Ishikawa (cell line): ENCODE data around the gene RSKR.

ENCODE experiments used
- CEBPB ChIP-seq: IDR thresholded peaks from 2 replicates; pipeline ENCODE4 v1.6.1; 2012
- CREB1 ChIP-seq: IDR thresholded peaks from 2 replicates; pipeline ENCODE4 v1.6.1; 2012; ENCODE audit warnings: low read depth
- EGR1 ChIP-seq: IDR thresholded peaks from 2 replicates; pipeline ENCODE4 v1.6.1; 2012
- EP300 ChIP-seq: IDR thresholded peaks from 2 replicates; pipeline ENCODE4 v1.6.1; 2012; ENCODE audit warnings: borderline replicate concordance
- FOXM1 ChIP-seq: IDR thresholded peaks from 2 replicates; pipeline ENCODE4 v1.6.1; 2012; ENCODE audit warnings: low read depth, borderline replicate concordance
- MAX ChIP-seq: IDR thresholded peaks from 2 replicates; pipeline ENCODE4 v1.6.1; 2012
- NFIC ChIP-seq: IDR thresholded peaks from 2 replicates; pipeline ENCODE4 v1.6.1; 2012
- RAD21 ChIP-seq: IDR thresholded peaks from 2 replicates; pipeline ENCODE4 v1.6.1; 2012; ENCODE audit warnings: low read depth
- REST ChIP-seq: IDR thresholded peaks from 2 replicates; pipeline ENCODE4 v1.6.1; 2012; ENCODE audit warnings: low read depth, mild to moderate bottlenecking
- TAF1 ChIP-seq: IDR thresholded peaks from 2 replicates; pipeline ENCODE4 v1.6.1; 2012; ENCODE audit warnings: low read depth, mild to moderate bottlenecking
- TCF12 ChIP-seq: IDR thresholded peaks from 2 replicates; pipeline ENCODE4 v1.6.1; 2012; ENCODE audit warnings: low read depth
- TEAD4 ChIP-seq: IDR thresholded peaks from 2 replicates; pipeline ENCODE4 v1.6.1; 2012
- USF1 ChIP-seq: IDR thresholded peaks from 2 replicates; pipeline ENCODE4 v1.6.1; 2012
- YY1 ChIP-seq: IDR thresholded peaks from 2 replicates; pipeline ENCODE4 v1.6.1; 2012; ENCODE audit warnings: low read depth
- ZBTB7A ChIP-seq: IDR thresholded peaks from 2 replicates; pipeline ENCODE4 v1.6.1; 2012; ENCODE audit warnings: low read depth

RSKR gene

GRCh38 chr17:28613931-28614381 lies at the start of gene RSKR:
RSKR (minus strand) TSS chr17:28614185; CDS start chr17:28614161, 24 bp downstream.
- no peak for TF ChIP-seq CREB1
- no peak for TF ChIP-seq TEAD4

- no peak for TF ChIP-seq CREB1
- TF ChIP-seq YY1, result no peak
- no peak for TF ChIP-seq EGR1
- no peak for TF ChIP-seq TEAD4
- TF ChIP-seq RAD21, result no peak
- TF ChIP-seq FOXM1, result no peak
- TF ChIP-seq TCF12, result no peak
- no peak for TF ChIP-seq MAX
- no peak for TF ChIP-seq EP300
- no peak for TF ChIP-seq TAF1
- no peak for TF ChIP-seq REST
- no peak for TF ChIP-seq USF1
Observed at GRCh38 chr17:28663723-28664122, 49.7 kb upstream of the RSKR start.

- no peak for TF ChIP-seq CREB1
- 0 out of 2 replicates have a peak, but pooled peaks have one; percentile 6 for TF ChIP-seq ZBTB7A
Observed at GRCh38 chr17:28662527-28662829, 48.5 kb upstream of the RSKR start.

GRCh38 chr17:28661635-28662526 lies 47.9 kb upstream of the RSKR start, which contains the start of the genes SDF2 and SUPT6H:
SDF2 (minus strand) TSS chr17:28661906; CDS start chr17:28661876, 30 bp downstream.
SUPT6H (plus strand) TSS chr17:28662205; CDS start chr17:28673402, 11,197 bp downstream.
- TF ChIP-seq ZBTB7A (peak; percentile 33; the same call in 1 of the 2 replicates), EP300 (no peak), CREB1 (peak; percentile 87), YY1 (peak; percentile 79), CEBPB (0 out of 2 replicates have a peak, but pooled peaks have one; percentile 3), MAX (no peak; the same call in 1 of the 2 replicates), TCF12 (peak; percentile 37; the same call in 1 of the 2 replicates), TEAD4 (no peak), USF1 (no peak), TAF1 (peak; percentile 67), FOXM1 (no peak), REST (no peak), EGR1 (peak; percentile 10; the same call in 1 of the 2 replicates), NFIC (no peak)

- TF ChIP-seq EP300 (no peak), REST (no peak), TAF1 (no peak), TEAD4 (no peak), TCF12 (no peak), MAX (no peak), FOXM1 (no peak), RAD21 (no peak), NFIC (no peak), EGR1 (no peak), USF1 (no peak), YY1 (no peak), CEBPB (no peak), CREB1 (no peak), ZBTB7A (no peak)
Observed at GRCh38 chr17:28657756-28658155, 43.8 kb upstream of the RSKR start.
